Activated naive CD4-positive, alpha-beta T cell treated with anti-CD3 and anti-CD28 coated beads, Interleukin-2, amount 10 ng/mL, durations not matched to agents 7 days and 5 days (primary cell): ENCODE results near the gene PLCG2.

Experiments
- CTCF ChIA-PET: fragments of 350-600 bp; sonication (Branson Sonifier 250); formaldehyde crosslinking; loops from one replicate; lab custom pipeline; 2021; ENCODE audit warnings: antibody characterized with exemption; lab: Charles Lee
- DNase-seq: peaks from one replicate; pipeline ENCODE4 v3.0.0-alpha.2; 2020
- H3K27ac Mint-ChIP-seq: one replicate; pipeline ENCODE4 v1.8.0; 2021; ENCODE audit warnings: mild to moderate bottlenecking, moderate library complexity, mixed read lengths
- H3K27me3 Mint-ChIP-seq: one replicate; pipeline ENCODE4 v1.8.0; 2021; ENCODE audit warnings: mild to moderate bottlenecking, mixed read lengths
- H3K36me3 Mint-ChIP-seq: one replicate; pipeline ENCODE4 v1.8.0; 2021; ENCODE audit warnings: mixed read lengths
- H3K4me1 Mint-ChIP-seq: one replicate; pipeline ENCODE4 v1.8.0; 2021; ENCODE audit warnings: mixed read lengths
- H3K4me3 Mint-ChIP-seq: one replicate; pipeline ENCODE4 v1.8.0; 2021; ENCODE audit warnings: mild to moderate bottlenecking, moderate library complexity, mixed read lengths
- H3K9me3 Mint-ChIP-seq: one replicate; pipeline ENCODE4 v1.8.0; 2021; ENCODE audit warnings: mixed read lengths

Gene PLCG2

DNA sequence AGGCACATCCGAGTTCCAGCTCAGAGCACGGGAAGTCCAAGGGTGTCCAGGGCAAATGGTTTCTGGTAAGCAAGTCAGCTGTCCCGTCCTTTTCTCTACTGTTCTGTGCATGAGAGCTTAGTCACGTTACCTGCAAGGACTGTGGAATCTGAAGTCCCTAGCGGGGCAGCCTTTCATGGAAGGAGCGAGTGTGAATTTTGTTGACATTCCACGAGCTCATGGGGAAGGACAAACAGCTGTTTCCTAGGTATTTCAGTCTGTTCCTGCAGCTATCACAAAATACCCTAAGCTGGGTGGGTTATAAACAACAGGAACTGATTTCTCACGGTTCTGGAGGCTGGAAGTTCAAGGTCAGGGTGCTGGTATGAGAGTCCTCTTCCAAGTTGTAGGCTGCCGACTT, 122.9 kb downstream of the PLCG2 start:
- no peak for DNase-seq
- H3K27ac Mint-ChIP-seq = no peak overlapping the region
- no peaks in the 10 kb centered on the region for H3K36me3 Mint-ChIP-seq
- CTCF ChIA-PET = interaction anchor here (1.0 to 2.0 kb wide), 3 partner anchors 11 to 160 kb away, joined by 3 to 8 read pairs (median 7); no protein-coding TSS in a partner anchor
- H3K9me3 Mint-ChIP-seq = peaks cover 2% of the 10 kb centered on the region
- H3K27me3 Mint-ChIP-seq = no peaks in the 10 kb centered on the region
- no peaks in the 10 kb centered on the region for H3K4me1 Mint-ChIP-seq
- no peak overlapping the region for H3K4me3 Mint-ChIP-seq

- CTCF ChIA-PET = no interaction called here
- H3K36me3 Mint-ChIP-seq = no peaks in the 10 kb centered on the region
- H3K27ac Mint-ChIP-seq = no peak overlapping the region
- H3K9me3 Mint-ChIP-seq = peaks cover 2% of the 10 kb centered on the region
- no peak overlapping the region for H3K4me3 Mint-ChIP-seq
- no peak for DNase-seq
- H3K4me1 Mint-ChIP-seq = no peaks in the 10 kb centered on the region
- H3K27me3 Mint-ChIP-seq = no peaks in the 10 kb centered on the region
Observed at GRCh38 chr16:81904320-81904719, 125.2 kb downstream of the PLCG2 start.

DNA sequence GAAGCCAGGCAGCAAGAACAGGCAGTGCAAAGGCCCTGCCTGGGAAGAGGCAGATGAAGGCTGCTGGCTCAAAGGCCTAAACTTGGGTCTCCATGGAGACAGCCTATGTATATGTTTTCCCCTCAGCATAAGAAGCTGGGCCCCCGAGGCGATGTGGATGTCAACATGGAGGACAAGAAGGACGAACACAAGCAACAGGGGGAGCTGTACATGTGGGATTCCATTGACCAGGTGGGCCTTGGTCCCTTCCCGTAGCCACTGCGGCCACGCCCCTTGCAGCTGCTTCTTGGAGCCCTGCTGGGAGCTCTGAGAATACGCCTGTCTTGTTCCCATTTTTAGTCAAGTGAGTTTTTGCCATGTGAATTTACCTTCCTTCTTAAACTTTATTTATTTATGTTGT, 126.2 kb downstream of the PLCG2 start:
- no peaks in the 10 kb centered on the region for H3K36me3 Mint-ChIP-seq

GRCh38 chr16:81907681-81908080, 128.6 kb downstream of the PLCG2 start:
- Mint-ChIP-seq H3K36me3 (no peaks in the 10 kb centered on the region), H3K27ac (no peak overlapping the region), H3K4me3 (no peak overlapping the region), H3K9me3 (no peaks in the 10 kb centered on the region), H3K27me3 (no peaks in the 10 kb centered on the region), H3K4me1 (no peaks in the 10 kb centered on the region)
- CTCF ChIA-PET = interaction anchor here (0.5 kb wide), 1 partner anchor 321 kb away, joined by 3 read pairs; no protein-coding TSS in a partner anchor
- no peak for DNase-seq

More for the DNA sequence above, 126.2 kb downstream of the PLCG2 start:
- peaks cover 2% of the 10 kb centered on the region for H3K9me3 Mint-ChIP-seq
- CTCF ChIA-PET = no interaction called here
- no peak overlapping the region for H3K4me3 Mint-ChIP-seq
- no peaks in the 10 kb centered on the region for H3K4me1 Mint-ChIP-seq
- no peaks in the 10 kb centered on the region for H3K27me3 Mint-ChIP-seq
- H3K27ac Mint-ChIP-seq = no peak overlapping the region
- no peak for DNase-seq

DNA sequence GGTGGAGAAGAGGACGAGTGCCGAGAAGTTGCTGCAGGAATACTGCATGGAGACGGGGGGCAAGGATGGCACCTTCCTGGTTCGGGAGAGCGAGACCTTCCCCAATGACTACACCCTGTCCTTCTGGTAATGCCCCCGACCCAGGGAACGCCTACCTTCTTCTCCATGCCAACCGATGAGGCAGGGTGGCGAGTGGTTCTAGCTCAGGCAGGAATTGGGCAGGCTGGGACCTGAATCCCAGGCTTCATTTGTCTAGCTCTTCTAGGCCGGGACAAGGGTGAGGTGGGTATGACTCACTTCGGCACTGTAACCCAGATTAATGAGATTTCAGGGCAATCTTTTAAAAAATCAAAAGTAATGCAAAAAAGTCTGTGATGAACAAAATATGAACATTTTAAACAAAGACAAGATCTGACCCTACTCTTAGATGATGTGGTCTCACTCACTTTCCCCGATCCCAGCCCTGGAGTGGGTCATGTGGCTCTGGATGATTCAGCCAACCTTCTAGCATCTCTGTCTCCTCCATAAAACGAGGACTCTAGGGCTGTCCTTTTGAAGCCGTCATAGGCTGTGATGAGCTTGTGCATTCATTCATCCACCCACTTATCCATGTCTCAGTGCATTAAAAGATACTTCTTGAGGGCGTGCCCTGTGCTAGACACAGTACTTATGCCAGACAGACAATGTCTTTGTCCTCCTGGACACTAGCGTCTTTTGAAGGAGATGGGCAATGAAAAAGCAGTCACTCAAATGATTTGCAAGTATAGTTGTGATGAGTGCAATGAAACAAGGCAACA, 129.6 kb downstream of the PLCG2 start:
- H3K4me1 Mint-ChIP-seq = no peaks in the 10 kb centered on the region
- no peaks in the 10 kb centered on the region for H3K36me3 Mint-ChIP-seq
- no peak overlapping the region for H3K27ac Mint-ChIP-seq
- no peak for DNase-seq
- H3K4me3 Mint-ChIP-seq = no peak overlapping the region
- H3K27me3 Mint-ChIP-seq = no peaks in the 10 kb centered on the region
- H3K9me3 Mint-ChIP-seq = no peaks in the 10 kb centered on the region
- CTCF ChIA-PET = no interaction called here

DNA sequence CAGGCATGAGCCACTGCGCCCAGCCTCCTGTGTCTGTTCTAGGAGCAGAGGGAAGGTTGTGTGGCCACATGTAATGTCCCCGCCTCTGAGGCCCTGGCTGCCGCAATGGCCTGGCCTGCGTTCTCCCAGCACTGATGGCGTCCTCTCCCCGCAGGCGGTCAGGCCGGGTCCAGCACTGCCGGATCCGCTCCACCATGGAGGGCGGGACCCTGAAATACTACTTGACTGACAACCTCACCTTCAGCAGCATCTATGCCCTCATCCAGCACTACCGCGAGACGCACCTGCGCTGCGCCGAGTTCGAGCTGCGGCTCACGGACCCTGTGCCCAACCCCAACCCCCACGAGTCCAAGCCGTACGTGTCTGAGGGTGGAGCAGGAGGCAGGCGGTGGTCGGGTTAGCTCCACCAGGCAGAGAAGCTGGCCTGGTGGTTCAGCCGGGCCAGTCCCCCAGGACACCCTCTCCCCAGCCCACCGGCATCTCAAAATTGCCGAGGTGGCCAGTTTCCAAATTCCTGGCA, 131.3 kb downstream of the PLCG2 start:
- H3K27me3 Mint-ChIP-seq = no peaks in the 10 kb centered on the region
- no peak overlapping the region for H3K27ac Mint-ChIP-seq
- no peaks in the 10 kb centered on the region for H3K4me1 Mint-ChIP-seq
- no peak for DNase-seq
- CTCF ChIA-PET = no interaction called here
- no peaks in the 10 kb centered on the region for H3K9me3 Mint-ChIP-seq
- no peak overlapping the region for H3K4me3 Mint-ChIP-seq
- no peaks in the 10 kb centered on the region for H3K36me3 Mint-ChIP-seq

DNA sequence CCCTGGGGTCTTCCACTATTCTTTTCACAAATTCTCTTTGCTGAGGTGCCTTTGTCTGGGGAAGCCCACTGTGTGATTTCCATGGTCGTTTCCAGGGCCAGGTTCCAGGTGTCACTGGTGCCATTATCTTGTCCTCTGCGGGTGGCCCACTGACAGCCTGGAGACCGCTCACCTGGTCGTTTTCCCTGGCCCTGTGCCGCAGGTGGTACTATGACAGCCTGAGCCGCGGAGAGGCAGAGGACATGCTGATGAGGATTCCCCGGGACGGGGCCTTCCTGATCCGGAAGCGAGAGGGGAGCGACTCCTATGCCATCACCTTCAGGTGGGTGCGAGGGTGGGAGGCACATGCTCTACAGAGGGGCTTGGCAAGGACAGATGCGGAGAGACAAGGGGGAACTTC, 133.3 kb downstream of the PLCG2 start:
- Mint-ChIP-seq H3K27me3 (no peaks in the 10 kb centered on the region), H3K4me1 (no peaks in the 10 kb centered on the region), H3K9me3 (no peaks in the 10 kb centered on the region), H3K36me3 (no peaks in the 10 kb centered on the region), H3K4me3 (no peak overlapping the region), H3K27ac (no peak overlapping the region)
- CTCF ChIA-PET = no interaction called here
- no peak for DNase-seq

DNA sequence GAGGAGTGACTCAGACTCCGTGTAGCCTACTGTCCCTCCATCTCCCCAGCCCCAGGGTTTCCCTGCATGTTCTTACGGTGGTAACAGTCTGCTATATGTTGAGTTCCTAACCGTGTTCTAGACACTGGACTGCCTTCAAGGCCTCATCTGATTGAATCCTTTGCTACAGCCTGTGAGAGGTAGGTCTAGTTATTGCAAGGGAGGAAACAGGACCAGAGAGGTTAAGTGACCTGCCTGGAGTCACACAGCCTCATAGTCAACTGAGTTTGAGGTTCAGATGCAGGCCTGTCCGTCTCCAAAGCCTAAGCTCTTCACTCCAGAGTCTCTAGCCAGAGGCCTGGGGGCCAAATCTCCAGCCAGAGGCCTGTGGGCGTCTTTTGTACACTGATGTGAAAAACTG, 134.1 kb downstream of the PLCG2 start:
- no peaks in the 10 kb centered on the region for H3K9me3 Mint-ChIP-seq
- DNase-seq = no peak

GRCh38 chr16:81917375-81917774, 138.3 kb downstream of the PLCG2 start:
- Mint-ChIP-seq H3K36me3 (no peaks in the 10 kb centered on the region), H3K27me3 (no peaks in the 10 kb centered on the region), H3K27ac (no peak overlapping the region), H3K4me3 (no peak overlapping the region), H3K4me1 (no peaks in the 10 kb centered on the region), H3K9me3 (no peaks in the 10 kb centered on the region)
- CTCF ChIA-PET = no interaction called here
- DNase-seq = no peak

More for the DNA sequence above, 134.1 kb downstream of the PLCG2 start:
- Mint-ChIP-seq H3K27ac (no peak overlapping the region), H3K4me1 (no peaks in the 10 kb centered on the region), H3K4me3 (no peak overlapping the region), H3K36me3 (no peaks in the 10 kb centered on the region), H3K27me3 (no peaks in the 10 kb centered on the region)
- CTCF ChIA-PET = no interaction called here

- no peaks in the 10 kb centered on the region for H3K36me3 Mint-ChIP-seq
- DNase-seq = no peak
- no peaks in the 10 kb centered on the region for H3K9me3 Mint-ChIP-seq
- no peak overlapping the region for H3K27ac Mint-ChIP-seq
- H3K4me3 Mint-ChIP-seq = no peak overlapping the region
- no peaks in the 10 kb centered on the region for H3K27me3 Mint-ChIP-seq
- H3K4me1 Mint-ChIP-seq = no peaks in the 10 kb centered on the region
- CTCF ChIA-PET = interaction anchor here (0.7 kb wide), 1 partner anchor 529 kb away, joined by 3 read pairs; no protein-coding TSS in a partner anchor
Observed at GRCh38 chr16:81918927-81919326, 139.8 kb downstream of the PLCG2 start.

- Mint-ChIP-seq H3K27me3 (no peaks in the 10 kb centered on the region), H3K4me1 (no peaks in the 10 kb centered on the region), H3K36me3 (no peaks in the 10 kb centered on the region), H3K27ac (no peak overlapping the region), H3K4me3 (no peak overlapping the region), H3K9me3 (no peaks in the 10 kb centered on the region)
- CTCF ChIA-PET = no interaction called here
- no peak for DNase-seq
Observed at GRCh38 chr16:81920498-81920897, 141.4 kb downstream of the PLCG2 start.

- Mint-ChIP-seq H3K4me1 (no peaks in the 10 kb centered on the region), H3K27ac (no peak overlapping the region), H3K9me3 (no peaks in the 10 kb centered on the region), H3K36me3 (no peaks in the 10 kb centered on the region), H3K27me3 (no peaks in the 10 kb centered on the region), H3K4me3 (no peak overlapping the region)
- CTCF ChIA-PET = no interaction called here
- no peak for DNase-seq
Observed at GRCh38 chr16:81921085-81921814, 142.2 kb downstream of the PLCG2 start.

GRCh38 chr16:81921843-81922584, 142.9 kb downstream of the PLCG2 start:
- Mint-ChIP-seq H3K27ac (no peak overlapping the region), H3K27me3 (no peaks in the 10 kb centered on the region), H3K4me1 (no peaks in the 10 kb centered on the region), H3K9me3 (no peaks in the 10 kb centered on the region), H3K4me3 (no peak overlapping the region), H3K36me3 (no peaks in the 10 kb centered on the region)
- DNase-seq = no peak
- CTCF ChIA-PET = no interaction called here

DNA sequence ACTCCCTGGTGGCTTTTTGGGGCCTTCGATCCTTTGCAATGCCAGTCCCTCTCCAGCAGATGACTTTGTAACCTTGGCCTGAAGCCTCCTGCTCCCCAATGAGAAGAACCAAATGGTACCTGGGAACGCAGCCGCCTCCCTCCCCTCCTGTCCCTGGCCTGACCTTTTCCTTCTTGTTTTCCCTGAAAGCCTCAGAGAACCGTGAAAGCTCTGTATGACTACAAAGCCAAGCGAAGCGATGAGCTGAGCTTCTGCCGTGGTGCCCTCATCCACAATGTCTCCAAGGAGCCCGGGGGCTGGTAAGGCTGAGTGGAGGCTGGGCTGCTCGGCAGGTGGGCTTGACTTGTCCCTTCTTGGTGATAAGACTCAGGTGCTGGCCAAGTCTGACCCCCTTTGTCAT, 144.2 kb downstream of the PLCG2 start:
- H3K4me1 Mint-ChIP-seq = no peaks in the 10 kb centered on the region
- no peak overlapping the region for H3K27ac Mint-ChIP-seq
- DNase-seq = no peak
- CTCF ChIA-PET = no interaction called here
- H3K36me3 Mint-ChIP-seq = no peaks in the 10 kb centered on the region
- no peaks in the 10 kb centered on the region for H3K27me3 Mint-ChIP-seq
- H3K4me3 Mint-ChIP-seq = no peak overlapping the region
- no peaks in the 10 kb centered on the region for H3K9me3 Mint-ChIP-seq
